ENCODE data around the gene OTOL1. TPM values are rescaled to one million over a fixed set of nuclear protein-coding genes. Genes with fewer than 3 reads are reported as not detected.

OTOL1 gene
- total and polyA plus RNA-seq, 8 donors, result not detected

GRCh38 chr3:161500068-161500796 is 3.6 kb downstream of the OTOL1 start:
- intact Hi-C loops (cut with DNase I), result no loop called here
- DNase-seq, result peak in 1 of 4 donors; percentile 3
- Histone ChIP-seq H3K27ac (no peak overlapping the region), H3K4me1 (no peaks in the 10 kb centered on the region), H3K27me3 (no peaks in the 10 kb centered on the region), H3K36me3 (no peaks in the 10 kb centered on the region), H3K4me3 (no peak overlapping the region), H3K9me3 (no peaks in the 10 kb centered on the region)
- TF ChIP-seq, protein P1, sequence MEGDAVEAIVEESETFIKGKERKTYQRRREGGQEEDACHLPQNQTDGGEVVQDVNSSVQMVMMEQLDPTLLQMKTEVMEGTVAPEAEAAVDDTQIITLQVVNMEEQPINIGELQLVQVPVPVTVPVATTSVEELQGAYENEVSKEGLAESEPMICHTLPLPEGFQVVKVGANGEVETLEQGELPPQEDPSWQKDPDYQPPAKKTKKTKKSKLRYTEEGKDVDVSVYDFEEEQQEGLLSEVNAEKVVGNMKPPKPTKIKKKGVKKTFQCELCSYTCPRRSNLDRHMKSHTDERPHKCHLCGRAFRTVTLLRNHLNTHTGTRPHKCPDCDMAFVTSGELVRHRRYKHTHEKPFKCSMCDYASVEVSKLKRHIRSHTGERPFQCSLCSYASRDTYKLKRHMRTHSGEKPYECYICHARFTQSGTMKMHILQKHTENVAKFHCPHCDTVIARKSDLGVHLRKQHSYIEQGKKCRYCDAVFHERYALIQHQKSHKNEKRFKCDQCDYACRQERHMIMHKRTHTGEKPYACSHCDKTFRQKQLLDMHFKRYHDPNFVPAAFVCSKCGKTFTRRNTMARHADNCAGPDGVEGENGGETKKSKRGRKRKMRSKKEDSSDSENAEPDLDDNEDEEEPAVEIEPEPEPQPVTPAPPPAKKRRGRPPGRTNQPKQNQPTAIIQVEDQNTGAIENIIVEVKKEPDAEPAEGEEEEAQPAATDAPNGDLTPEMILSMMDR (IDR thresholded peaks at IDR 0.05), result no peak
- ATAC-seq, result peak; percentile 73

- intact Hi-C loops (cut with DNase I), result no loop called here
- H3K4me1 ChIP-seq, result no peaks in the 10 kb centered on the region
- ATAC-seq (no peak), DNase-seq (peak in 1 of 4 donors; percentile 51)
- H3K27ac ChIP-seq, result no peak overlapping the region
- H3K4me3 ChIP-seq, result no peak overlapping the region
- TF ChIP-seq, protein P1 (IDR thresholded peaks at IDR 0.05), result no peak
- H3K36me3 ChIP-seq, result no peaks in the 10 kb centered on the region
- H3K9me3 ChIP-seq, result no peaks in the 10 kb centered on the region
- no peaks in the 10 kb centered on the region for H3K27me3 ChIP-seq
Observed at GRCh38 chr3:161503271-161503670, 6.7 kb downstream of the OTOL1 start.

DNA sequence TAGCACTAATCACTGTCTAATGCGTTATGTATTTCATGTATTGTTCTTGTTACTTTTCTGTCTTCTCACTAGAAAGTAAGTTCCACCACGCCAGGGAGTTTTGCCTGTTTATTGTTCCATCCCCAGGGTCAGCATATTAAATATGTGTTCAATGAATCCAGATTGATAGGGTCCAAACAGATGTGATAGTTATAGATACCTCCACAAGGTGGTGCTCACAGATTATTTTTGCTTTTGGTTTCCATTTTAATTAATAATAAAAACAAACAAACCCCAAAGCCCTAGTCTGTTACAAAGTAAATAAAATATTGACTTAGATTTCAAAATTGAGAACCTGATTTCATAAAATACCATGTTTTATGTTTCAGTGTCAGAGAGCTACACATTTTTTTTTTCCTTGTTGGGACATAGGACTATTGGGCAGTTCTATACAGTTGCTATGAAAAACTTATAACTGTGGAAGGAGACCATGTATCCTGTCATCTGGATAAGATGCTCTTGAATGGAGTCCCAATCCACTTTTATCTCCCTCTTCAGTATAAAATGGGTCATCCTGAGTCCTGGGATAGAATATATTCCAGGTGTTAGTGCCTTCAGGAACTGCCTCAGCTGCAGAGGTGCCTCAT is 12.4 kb downstream of the OTOL1 start:
- intact Hi-C loops (cut with DNase I), result no loop called here
- H3K4me1 ChIP-seq, result no peaks in the 10 kb centered on the region
- ATAC-seq (no peak), DNase-seq (peak in 1 of 4 donors; percentile 6)
- H3K4me3 ChIP-seq, result no peak overlapping the region
- no peaks in the 10 kb centered on the region for H3K36me3 ChIP-seq
- TF ChIP-seq, protein P1 (IDR thresholded peaks at IDR 0.05), result peak in 1 of 2 donors; percentile 35
- no peak overlapping the region for H3K27ac ChIP-seq
- no peaks in the 10 kb centered on the region for H3K9me3 ChIP-seq
- no peaks in the 10 kb centered on the region for H3K27me3 ChIP-seq

- Histone ChIP-seq H3K36me3 (no peaks in the 10 kb centered on the region), H3K27ac (no peak overlapping the region), H3K27me3 (no peaks in the 10 kb centered on the region), H3K4me1 (no peaks in the 10 kb centered on the region), H3K4me3 (no peak overlapping the region), H3K9me3 (no peaks in the 10 kb centered on the region)
- no peak for DNase-seq
- ATAC-seq, result no peak
- intact Hi-C loops (cut with DNase I), result no loop called here
- TF ChIP-seq, protein P1 (IDR thresholded peaks at IDR 0.05), result no peak
Observed at GRCh38 chr3:161510510-161511260, 14.1 kb downstream of the OTOL1 start.

DNA sequence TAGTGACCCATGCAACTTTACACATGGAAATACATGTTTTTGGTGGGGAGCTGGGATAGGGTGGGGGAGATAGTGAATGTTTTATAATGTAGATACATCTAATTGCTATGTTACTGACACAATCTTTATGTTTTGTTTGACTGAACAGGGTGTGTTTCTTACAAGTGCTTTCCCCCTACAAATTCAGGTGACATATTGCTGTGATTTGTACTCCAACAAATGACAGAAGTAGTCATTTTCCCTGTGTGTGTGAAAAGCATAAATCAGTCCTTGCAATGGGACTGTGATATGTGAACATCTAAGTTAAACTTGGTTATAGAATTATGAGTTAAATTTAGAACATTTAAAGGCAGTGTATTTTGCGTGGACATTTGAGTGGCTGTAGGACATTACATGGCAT is 27.3 kb downstream of the OTOL1 start:
- no peak overlapping the region for H3K27ac ChIP-seq
- H3K9me3 ChIP-seq, result no peaks in the 10 kb centered on the region
- ATAC-seq (no peak), DNase-seq (no peak)
- intact Hi-C loops (cut with DNase I), result no loop called here
- H3K4me1 ChIP-seq, result no peaks in the 10 kb centered on the region
- no peaks in the 10 kb centered on the region for H3K36me3 ChIP-seq
- H3K27me3 ChIP-seq, result no peaks in the 10 kb centered on the region
- no peak overlapping the region for H3K4me3 ChIP-seq
- TF ChIP-seq, protein P1 (IDR thresholded peaks at IDR 0.05), result no peak
